HepG2 (cell line): ENCODE measurements around the gene PCIF1. TPM values are rescaled to one million over a fixed set of nuclear protein-coding genes. Genes with fewer than 3 reads are reported as not detected.

Experiments used
- FOXO1 ChIP-seq: sonication (generic); formaldehyde crosslinking; IDR thresholded peaks from 2 replicates; pipeline ENCODE4 v1.4.0; 2020; ENCODE audit warnings: missing genetic modification reagents
- HDAC2 ChIP-seq: sonication (generic); formaldehyde crosslinking; IDR thresholded peaks from 2 replicates; pipeline ENCODE4 v1.4.0; 2020; ENCODE audit warnings: missing genetic modification reagents
- HDAC6 ChIP-seq: fragments of 200-600 bp; sonication (generic); IDR thresholded peaks from 2 replicates; pipeline ENCODE4 v1.7.0; 2017; ENCODE audit warnings: mild to moderate bottlenecking, antibody characterized with exemption, low read length, low read depth
- JUNB ChIP-seq: sonication (generic); formaldehyde crosslinking; IDR thresholded peaks from 2 replicates; pipeline ENCODE4 v1.8.0; 2022; ENCODE audit warnings: missing genetic modification reagents, mild to moderate bottlenecking, borderline replicate concordance
- JUND ChIP-seq: sonication (generic); formaldehyde crosslinking; IDR thresholded peaks from 2 replicates; pipeline ENCODE4 v1.8.0; 2022; ENCODE audit warnings: mild to moderate bottlenecking, missing genetic modification reagents
- NFKB2 ChIP-seq: sonication (generic); formaldehyde crosslinking; IDR thresholded peaks from 2 replicates; pipeline ENCODE4 v1.4.0; 2020; ENCODE audit warnings: missing genetic modification reagents, borderline replicate concordance
- SMAD3 ChIP-seq: sonication (generic); formaldehyde crosslinking; IDR thresholded peaks from 2 replicates; pipeline ENCODE4 v1.4.0; 2020; ENCODE audit warnings: missing genetic modification reagents
- SMAD9 ChIP-seq: sonication (generic); formaldehyde crosslinking; IDR thresholded peaks from 2 replicates; pipeline ENCODE4 v1.5.1; 2020; ENCODE audit warnings: mild to moderate bottlenecking, missing genetic modification reagents
- SRSF4 ChIP-seq: fragments of 200-400 bp; formaldehyde crosslinking; IDR thresholded peaks from one replicate; pipeline ENCODE4 v1.6.1; 2018; ENCODE audit warnings: mild to moderate bottlenecking, low read depth, low read length, moderate library complexity; ENCODE audit not compliant: poor library complexity, severe bottlenecking
- TARDBP ChIP-seq: sonication (generic); formaldehyde crosslinking; IDR thresholded peaks from 2 replicates; pipeline ENCODE4 v1.8.0; 2022; ENCODE audit warnings: mild to moderate bottlenecking, missing genetic modification reagents
- U2AF2 ChIP-seq: fragments of 200-400 bp; formaldehyde crosslinking; IDR thresholded peaks from 2 replicates; pipeline ENCODE4 v1.6.1; 2017; ENCODE audit warnings: low read depth, mild to moderate bottlenecking, low read length
- ZNF296 ChIP-seq: sonication (generic); formaldehyde crosslinking; conservative IDR thresholded peaks from 2 replicates; pipeline ENCODE4 v1.5.0; 2020; ENCODE audit warnings: mild to moderate bottlenecking, missing genetic modification reagents
- ZNF382 ChIP-seq: sonication (generic); formaldehyde crosslinking; IDR thresholded peaks from 2 replicates; pipeline ENCODE4 v1.5.0; 2020; ENCODE audit warnings: missing genetic modification reagents, mild to moderate bottlenecking, borderline replicate concordance
- polyA plus RNA-seq, 8 experiments: library from polyadenylated mRNA; depleted of rRNA in 3 of 8; stranded (reverse) in 7 of 8; unstranded in 1 of 8; fragments of >200 nt; fragmentation: Illumina TruSeq in 4 of 8; extraction: Trizol in 4 of 8; gene quantifications; 2 replicates each; pipeline versions ENCODE4 v1.2.1 to v1.2.3, GENCODE V29; 2011 to 2016; ENCODE audit warnings: low read depth in 4 of 8, missing spikeins in 1 of 8, mixed read lengths in 1 of 8; ENCODE audit not compliant: insufficient read depth in 1 of 8
- total RNA-seq, 5 experiments: library from RNA; depleted of rRNA; stranded (reverse); fragments of >200 nt; fragmentation: Illumina TruSeq; extraction: Trizol; gene quantifications; 2 replicates each; pipeline ENCODE4 v1.2.3, GENCODE V29; 2016; ENCODE audit warnings: low read depth in 1 of 5
- TF ChIP-seq, protein P1 (sequence below): sonication (generic); formaldehyde crosslinking; IDR thresholded peaks from 2 replicates; pipeline ENCODE4 v1.5.1; 2020; ENCODE audit warnings: missing genetic modification reagents, mild to moderate bottlenecking, borderline replicate concordance
- TF ChIP-seq, protein P2 (sequence below): sonication (generic); formaldehyde crosslinking; IDR thresholded peaks from 2 replicates; pipeline ENCODE4 v1.5.0; 2020; ENCODE audit warnings: missing genetic modification reagents, mild to moderate bottlenecking, borderline replicate concordance
- TF ChIP-seq, protein P3 (sequence below): sonication (generic); formaldehyde crosslinking; IDR thresholded peaks from 2 replicates; pipeline ENCODE4 v1.5.1; 2020; ENCODE audit warnings: mild to moderate bottlenecking, missing genetic modification reagents, moderate library complexity
- TF ChIP-seq, protein P4 (sequence below): sonication (generic); formaldehyde crosslinking; IDR thresholded peaks from 2 replicates; pipeline ENCODE4 v1.8.0; 2022; ENCODE audit warnings: missing genetic modification reagents, mild to moderate bottlenecking, moderate library complexity, borderline replicate concordance
- TF ChIP-seq, protein P5 (sequence below): sonication (generic); formaldehyde crosslinking; IDR thresholded peaks from 2 replicates; pipeline ENCODE4 v1.4.0; 2020; ENCODE audit warnings: missing genetic modification reagents

The PCIF1 gene
- total and polyA plus RNA-seq, 2 of the 13 experiments (the other 11 are each of a cell fraction or from before 2014, with no cell fraction given), result 20.9 to 24.4 TPM

DNA sequence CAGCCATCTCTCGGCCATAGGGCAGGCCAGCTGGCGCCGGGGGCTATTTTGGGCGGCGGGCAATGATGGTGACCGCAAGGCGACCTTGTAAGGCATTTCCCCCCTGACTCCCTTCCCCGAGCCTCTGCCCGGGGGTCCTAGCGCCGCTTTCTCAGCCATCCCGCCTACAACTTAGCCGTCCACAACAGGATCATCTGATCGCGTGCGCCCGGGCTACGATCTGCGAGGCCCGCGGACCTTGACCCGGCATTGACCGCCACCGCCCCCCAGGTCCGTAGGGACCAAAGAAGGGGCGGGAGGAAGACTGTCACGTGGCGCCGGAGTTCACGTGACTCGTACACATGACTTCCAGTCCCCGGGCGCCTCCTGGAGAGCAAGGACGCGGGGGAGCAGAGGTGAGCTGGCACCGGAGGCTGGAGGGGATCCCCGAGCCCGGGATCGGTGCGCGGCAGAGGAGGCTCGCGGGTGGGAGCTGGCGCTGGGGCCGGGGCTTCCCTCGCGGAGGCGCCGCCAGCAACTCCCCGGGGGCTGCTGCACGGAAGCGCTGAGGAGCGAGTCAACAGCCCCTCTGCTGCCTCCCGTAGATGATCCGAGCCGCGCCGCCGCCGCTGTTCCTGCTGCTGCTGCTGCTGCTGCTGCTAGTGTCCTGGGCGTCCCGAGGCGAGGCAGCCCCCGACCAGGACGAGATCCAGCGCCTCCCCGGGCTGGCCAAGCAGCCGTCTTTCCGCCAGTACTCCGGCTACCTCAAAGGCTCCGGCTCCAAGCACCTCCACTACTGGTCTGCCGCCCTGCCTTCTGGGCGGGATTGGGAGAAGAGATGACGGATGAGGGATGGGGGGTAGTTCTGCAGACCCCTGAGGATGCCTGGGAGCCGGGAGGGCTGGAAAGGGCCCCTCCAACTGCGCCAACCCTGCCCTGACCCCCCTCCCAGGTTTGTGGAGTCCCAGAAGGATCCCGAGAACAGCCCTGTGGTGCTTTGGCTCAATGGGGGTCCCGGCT is 43.2 kb upstream of the PCIF1 start, which contains the start of the genes CTSA and NEURL2 (continued):
- TF ChIP-seq, protein P1, sequence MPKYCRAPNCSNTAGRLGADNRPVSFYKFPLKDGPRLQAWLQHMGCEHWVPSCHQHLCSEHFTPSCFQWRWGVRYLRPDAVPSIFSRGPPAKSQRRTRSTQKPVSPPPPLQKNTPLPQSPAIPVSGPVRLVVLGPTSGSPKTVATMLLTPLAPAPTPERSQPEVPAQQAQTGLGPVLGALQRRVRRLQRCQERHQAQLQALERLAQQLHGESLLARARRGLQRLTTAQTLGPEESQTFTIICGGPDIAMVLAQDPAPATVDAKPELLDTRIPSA (CRISPR knock-in tag), result peak; percentile 85
- peak; percentile 100 for TF ChIP-seq HDAC2 (CRISPR knock-in tag)
- TF ChIP-seq, protein P2, sequence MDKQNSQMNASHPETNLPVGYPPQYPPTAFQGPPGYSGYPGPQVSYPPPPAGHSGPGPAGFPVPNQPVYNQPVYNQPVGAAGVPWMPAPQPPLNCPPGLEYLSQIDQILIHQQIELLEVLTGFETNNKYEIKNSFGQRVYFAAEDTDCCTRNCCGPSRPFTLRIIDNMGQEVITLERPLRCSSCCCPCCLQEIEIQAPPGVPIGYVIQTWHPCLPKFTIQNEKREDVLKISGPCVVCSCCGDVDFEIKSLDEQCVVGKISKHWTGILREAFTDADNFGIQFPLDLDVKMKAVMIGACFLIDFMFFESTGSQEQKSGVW (CRISPR knock-in tag), result peak; percentile 94; the same call in 1 of the 2 replicates
- TF ChIP-seq HDAC6, result no peak
- TF ChIP-seq NFKB2 (CRISPR knock-in tag), result peak; percentile 99; the same call in 1 of the 2 replicates
- no peak for TF ChIP-seq SRSF4
- TF ChIP-seq, protein P3, sequence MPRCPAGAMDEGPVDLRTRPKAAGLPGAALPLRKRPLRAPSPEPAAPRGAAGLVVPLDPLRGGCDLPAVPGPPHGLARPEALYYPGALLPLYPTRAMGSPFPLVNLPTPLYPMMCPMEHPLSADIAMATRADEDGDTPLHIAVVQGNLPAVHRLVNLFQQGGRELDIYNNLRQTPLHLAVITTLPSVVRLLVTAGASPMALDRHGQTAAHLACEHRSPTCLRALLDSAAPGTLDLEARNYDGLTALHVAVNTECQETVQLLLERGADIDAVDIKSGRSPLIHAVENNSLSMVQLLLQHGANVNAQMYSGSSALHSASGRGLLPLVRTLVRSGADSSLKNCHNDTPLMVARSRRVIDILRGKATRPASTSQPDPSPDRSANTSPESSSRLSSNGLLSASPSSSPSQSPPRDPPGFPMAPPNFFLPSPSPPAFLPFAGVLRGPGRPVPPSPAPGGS (CRISPR knock-in tag), result peak; percentile 99
- TF ChIP-seq ZNF296 (CRISPR knock-in tag), result peak; percentile 91
- peak; percentile 100 for TF ChIP-seq SMAD3
- peak; percentile 94 for TF ChIP-seq U2AF2
- TF ChIP-seq FOXO1, result peak; percentile 96
- TF ChIP-seq, protein P4, sequence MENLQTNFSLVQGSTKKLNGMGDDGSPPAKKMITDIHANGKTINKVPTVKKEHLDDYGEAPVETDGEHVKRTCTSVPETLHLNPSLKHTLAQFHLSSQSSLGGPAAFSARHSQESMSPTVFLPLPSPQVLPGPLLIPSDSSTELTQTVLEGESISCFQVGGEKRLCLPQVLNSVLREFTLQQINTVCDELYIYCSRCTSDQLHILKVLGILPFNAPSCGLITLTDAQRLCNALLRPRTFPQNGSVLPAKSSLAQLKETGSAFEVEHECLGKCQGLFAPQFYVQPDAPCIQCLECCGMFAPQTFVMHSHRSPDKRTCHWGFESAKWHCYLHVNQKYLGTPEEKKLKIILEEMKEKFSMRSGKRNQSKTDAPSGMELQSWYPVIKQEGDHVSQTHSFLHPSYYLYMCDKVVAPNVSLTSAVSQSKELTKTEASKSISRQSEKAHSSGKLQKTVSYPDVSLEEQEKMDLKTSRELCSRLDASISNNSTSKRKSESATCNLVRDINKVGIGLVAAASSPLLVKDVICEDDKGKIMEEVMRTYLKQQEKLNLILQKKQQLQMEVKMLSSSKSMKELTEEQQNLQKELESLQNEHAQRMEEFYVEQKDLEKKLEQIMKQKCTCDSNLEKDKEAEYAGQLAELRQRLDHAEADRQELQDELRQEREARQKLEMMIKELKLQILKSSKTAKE (CRISPR knock-in tag), result peak; percentile 99
- TF ChIP-seq, protein P5, sequence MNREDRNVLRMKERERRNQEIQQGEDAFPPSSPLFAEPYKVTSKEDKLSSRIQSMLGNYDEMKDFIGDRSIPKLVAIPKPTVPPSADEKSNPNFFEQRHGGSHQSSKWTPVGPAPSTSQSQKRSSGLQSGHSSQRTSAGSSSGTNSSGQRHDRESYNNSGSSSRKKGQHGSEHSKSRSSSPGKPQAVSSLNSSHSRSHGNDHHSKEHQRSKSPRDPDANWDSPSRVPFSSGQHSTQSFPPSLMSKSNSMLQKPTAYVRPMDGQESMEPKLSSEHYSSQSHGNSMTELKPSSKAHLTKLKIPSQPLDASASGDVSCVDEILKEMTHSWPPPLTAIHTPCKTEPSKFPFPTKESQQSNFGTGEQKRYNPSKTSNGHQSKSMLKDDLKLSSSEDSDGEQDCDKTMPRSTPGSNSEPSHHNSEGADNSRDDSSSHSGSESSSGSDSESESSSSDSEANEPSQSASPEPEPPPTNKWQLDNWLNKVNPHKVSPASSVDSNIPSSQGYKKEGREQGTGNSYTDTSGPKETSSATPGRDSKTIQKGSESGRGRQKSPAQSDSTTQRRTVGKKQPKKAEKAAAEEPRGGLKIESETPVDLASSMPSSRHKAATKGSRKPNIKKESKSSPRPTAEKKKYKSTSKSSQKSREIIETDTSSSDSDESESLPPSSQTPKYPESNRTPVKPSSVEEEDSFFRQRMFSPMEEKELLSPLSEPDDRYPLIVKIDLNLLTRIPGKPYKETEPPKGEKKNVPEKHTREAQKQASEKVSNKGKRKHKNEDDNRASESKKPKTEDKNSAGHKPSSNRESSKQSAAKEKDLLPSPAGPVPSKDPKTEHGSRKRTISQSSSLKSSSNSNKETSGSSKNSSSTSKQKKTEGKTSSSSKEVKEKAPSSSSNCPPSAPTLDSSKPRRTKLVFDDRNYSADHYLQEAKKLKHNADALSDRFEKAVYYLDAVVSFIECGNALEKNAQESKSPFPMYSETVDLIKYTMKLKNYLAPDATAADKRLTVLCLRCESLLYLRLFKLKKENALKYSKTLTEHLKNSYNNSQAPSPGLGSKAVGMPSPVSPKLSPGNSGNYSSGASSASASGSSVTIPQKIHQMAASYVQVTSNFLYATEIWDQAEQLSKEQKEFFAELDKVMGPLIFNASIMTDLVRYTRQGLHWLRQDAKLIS (CRISPR knock-in tag), result peak; percentile 88
- no peak; the same call in 1 of the 2 replicates for TF ChIP-seq ZNF382 (CRISPR knock-in tag)
- TF ChIP-seq JUND, result peak; percentile 77; the same call in 1 of the 2 replicates
- TF ChIP-seq SMAD9 (CRISPR knock-in tag), result peak; percentile 98
- peak; percentile 88; the same call in 1 of the 2 replicates for TF ChIP-seq JUNB
- peak; percentile 100 for TF ChIP-seq TARDBP (CRISPR knock-in tag)
